ENCODE measurements around the gene SRSF2. TPM values are rescaled to one million over a fixed set of nuclear protein-coding genes. Genes with fewer than 3 reads are reported as not detected.
"Not testable (repeated sequence)": the region's sequence is repeated elsewhere in the genome, so short reads cannot be mapped to it uniquely, and the experiment has no call there.

SRSF2 gene
- total and polyA plus RNA-seq, 5 donors, result 79.0 to 113 (median 87.6) TPM

DNA sequence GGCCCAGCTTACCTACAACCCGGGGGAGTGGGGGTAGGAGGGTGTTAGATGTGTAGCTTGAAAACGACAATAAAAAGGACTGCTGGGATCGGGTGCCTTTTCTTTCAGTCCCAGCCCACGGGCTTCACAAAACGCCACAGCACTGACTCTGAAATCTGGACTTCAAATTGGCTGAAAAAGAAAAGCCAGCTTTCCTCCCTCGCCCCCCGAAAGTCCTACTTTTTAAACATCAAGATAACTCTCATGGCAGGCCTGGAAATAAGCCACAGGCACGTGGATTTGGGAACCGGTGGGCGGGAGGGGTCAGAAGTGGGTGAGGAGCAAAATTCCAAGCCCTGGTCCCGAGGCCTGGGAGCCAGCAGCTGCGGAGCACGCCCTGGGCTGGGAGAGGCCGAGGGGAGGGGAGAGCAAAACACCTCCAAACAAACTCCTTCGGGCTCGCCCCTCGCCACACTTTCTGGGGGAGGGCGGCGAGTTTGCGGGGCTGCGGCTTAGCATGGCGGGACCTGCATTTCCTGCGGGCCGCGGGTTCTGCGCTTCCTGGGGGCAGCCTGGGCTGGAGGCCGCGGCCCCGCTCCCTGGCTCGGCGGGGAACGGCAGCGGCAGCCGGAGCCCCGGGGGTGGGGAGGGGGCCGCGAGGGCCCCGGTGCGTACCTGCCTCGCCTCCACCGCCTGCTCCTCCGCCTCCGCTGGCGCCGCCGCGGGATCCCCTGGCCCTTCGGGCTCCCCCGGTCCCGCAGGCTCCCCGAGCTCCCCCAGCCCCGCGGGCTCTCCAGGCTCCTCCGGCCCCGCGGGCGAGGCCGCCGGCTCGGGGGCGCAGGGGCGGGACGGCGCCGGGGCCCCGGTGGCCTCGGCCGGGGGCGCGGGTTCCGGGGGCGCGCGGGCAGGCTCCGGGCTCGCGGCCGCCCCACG lies 26.9 kb downstream of the SRSF2 start:
- not testable (repeated sequence) for H3K9me3 ChIP-seq (ENCODE audit: control insufficient read depth, low read length); H3K27me3 ChIP-seq (ENCODE audit: control insufficient read depth, insufficient read depth)
- 3% methylated on average over 41 of the region's 79 CpGs for WGBS
- intact Hi-C loops (cut with DNase I), result loop anchor here in 1 of 4 donors (10.0 kb wide), 1 partner anchor 155 kb away; no protein-coding TSS in a partner anchor
- DNase-seq, result peak in 2 of 3 donors; percentile 72 to 77
- H3K4me1 ChIP-seq (ENCODE audit: control insufficient read depth, insufficient read depth, low read length), result peaks cover 20% of the 10 kb centered on the region
- H3K27ac ChIP-seq (ENCODE audit: low read length), result peak overlapping the region; percentile 79
- peak in 1 of 2 donors; percentile 18 for ATAC-seq
- peak overlapping the region; percentile 93 for H3K4me3 ChIP-seq (ENCODE audit: low read length)

DNA sequence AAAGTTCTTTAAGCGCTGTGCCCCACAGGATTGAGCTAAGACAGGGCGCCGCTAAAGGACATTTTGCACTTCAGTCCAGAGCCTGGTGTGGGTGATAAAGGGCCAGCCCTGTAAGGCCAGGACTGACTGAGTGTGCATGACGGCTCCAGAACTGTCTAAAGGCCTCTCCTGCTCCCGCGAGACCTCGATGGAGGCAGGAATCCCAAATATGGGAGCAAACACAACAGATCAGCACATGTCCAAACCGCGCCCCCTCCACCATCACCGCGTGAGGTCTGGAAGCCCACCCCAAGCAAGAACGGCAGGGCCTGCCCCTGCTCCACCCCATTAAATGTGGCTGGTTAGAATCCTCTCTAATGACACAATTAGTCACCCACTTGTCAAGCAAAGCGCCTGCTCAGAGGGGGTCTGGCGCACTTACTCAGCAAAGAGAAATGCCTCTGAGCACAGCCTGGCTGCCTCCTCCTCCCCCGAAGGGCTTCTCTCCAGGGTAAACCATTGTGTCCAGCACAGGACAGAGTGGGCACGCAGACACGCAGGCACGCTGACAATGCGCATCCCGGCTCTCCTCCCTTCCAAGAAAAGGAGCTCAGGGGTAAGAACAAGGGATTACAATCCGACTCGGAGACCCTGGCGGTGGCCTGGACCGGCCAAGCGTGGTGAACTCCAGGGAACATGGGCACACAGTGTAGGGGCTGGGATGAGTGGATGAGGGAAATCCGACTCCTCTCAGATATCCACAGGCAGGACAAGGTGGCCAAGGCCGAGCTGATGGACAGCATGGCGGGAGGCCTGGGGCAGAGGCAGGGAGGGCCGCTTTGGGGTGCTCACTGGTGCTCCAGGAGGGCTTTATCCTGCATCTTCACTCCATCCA lies 27.8 kb downstream of the SRSF2 start:
- H3K4me1 ChIP-seq (ENCODE audit: control insufficient read depth, insufficient read depth, low read length), result peaks cover 22% of the 10 kb centered on the region
- no peaks in the 10 kb centered on the region for H3K9me3 ChIP-seq (ENCODE audit: control insufficient read depth, low read length)
- intact Hi-C loops (cut with DNase I), result no loop called here
- H3K27me3 ChIP-seq (ENCODE audit: control insufficient read depth, insufficient read depth), result no peaks in the 10 kb centered on the region
- ATAC-seq (peak; percentile 84 to 88), DNase-seq (peak; percentile 94 to 96 (median 95))
- H3K4me3 ChIP-seq (ENCODE audit: low read length), result peak overlapping the region; percentile 93
- 20% methylated on average over 29 of the region's 29 CpGs for WGBS
- H3K27ac ChIP-seq (ENCODE audit: low read length), result peak overlapping the region; percentile 79

DNA sequence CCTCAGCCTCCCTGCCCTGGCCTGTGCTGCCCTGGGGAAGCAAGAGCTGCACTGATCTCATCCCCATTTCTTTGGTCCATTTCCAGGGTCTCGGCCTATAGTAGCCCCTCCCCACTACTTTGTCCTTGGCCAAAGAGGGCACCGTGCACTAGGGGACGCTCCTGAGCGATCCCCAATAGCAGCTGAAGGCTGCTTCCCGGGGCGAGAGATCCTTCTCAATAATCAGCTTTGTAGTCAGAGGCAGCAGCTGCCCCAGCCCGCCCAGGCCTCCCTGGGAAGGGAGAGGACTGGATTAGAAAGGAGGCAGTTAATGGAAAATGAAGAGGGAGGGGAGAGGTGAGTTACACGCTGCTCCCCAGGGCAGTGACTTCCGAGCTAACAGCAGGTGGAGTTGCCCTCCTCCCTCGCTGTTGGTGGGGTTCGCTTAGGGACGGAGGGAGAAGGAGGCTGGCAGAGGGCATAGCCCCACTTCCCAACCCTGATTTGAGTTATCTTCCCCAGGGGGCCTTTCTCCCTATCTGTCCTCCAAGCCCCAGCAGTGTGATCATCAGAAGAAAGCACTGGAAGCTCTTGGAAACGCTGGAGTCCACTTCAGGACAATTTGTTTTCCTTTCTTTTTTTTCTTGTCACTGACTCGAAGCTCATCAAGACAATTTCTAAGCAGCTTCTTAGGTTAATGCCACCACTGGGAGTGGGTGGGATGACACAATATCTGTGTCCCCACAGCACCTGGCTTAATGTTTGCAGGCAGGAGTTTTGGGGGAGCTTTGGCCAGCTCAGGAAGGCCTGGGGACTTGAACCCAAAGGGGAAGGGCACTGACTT lies 28.9 kb downstream of the SRSF2 start:
- H3K4me3 ChIP-seq (ENCODE audit: low read length), result peak overlapping the region; percentile 28
- H3K27me3 ChIP-seq (ENCODE audit: control insufficient read depth, insufficient read depth), result no peaks in the 10 kb centered on the region
- H3K27ac ChIP-seq (ENCODE audit: low read length), result peak overlapping the region; percentile 79
- intact Hi-C loops (cut with DNase I), result no loop called here
- DNase-seq (peak; percentile 54 to 83 (median 78)), ATAC-seq (peak; percentile 2 to 9)
- peaks cover 24% of the 10 kb centered on the region for H3K4me1 ChIP-seq (ENCODE audit: control insufficient read depth, insufficient read depth, low read length)
- WGBS, result 29% methylated on average over 14 of the region's 14 CpGs
- no peaks in the 10 kb centered on the region for H3K9me3 ChIP-seq (ENCODE audit: control insufficient read depth, low read length)

DNA sequence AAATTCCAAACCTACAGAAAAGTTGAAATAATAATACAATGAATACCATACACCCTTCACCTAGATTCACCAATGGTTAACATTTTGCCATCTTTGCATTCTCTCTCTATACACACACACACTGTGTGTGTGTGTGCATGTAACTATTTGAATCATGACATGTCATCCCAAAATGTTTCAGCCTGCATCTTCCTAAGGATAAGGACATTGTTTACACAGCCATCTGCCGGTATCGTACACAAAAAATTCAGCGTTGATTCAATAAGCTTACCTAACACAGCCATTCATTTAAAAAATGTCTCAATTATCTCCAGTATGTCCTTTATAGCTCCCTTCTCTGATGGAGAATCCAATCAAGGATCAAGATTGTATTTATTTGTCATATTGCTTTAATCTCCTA lies 30.3 kb downstream of the SRSF2 start:
- intact Hi-C loops (cut with DNase I), result no loop called here
- ATAC-seq (no peak), DNase-seq (no peak)
- Histone ChIP-seq H3K9me3 (ENCODE audit: control insufficient read depth, low read length) (no peaks in the 10 kb centered on the region), H3K4me1 (ENCODE audit: control insufficient read depth, insufficient read depth, low read length) (peaks cover 29% of the 10 kb centered on the region), H3K4me3 (ENCODE audit: low read length) (no peak overlapping the region), H3K27me3 (ENCODE audit: control insufficient read depth, insufficient read depth) (no peaks in the 10 kb centered on the region), H3K27ac (ENCODE audit: low read length) (no peak overlapping the region)
- WGBS, result 75% methylated on average over 3 of the region's 3 CpGs

DNA sequence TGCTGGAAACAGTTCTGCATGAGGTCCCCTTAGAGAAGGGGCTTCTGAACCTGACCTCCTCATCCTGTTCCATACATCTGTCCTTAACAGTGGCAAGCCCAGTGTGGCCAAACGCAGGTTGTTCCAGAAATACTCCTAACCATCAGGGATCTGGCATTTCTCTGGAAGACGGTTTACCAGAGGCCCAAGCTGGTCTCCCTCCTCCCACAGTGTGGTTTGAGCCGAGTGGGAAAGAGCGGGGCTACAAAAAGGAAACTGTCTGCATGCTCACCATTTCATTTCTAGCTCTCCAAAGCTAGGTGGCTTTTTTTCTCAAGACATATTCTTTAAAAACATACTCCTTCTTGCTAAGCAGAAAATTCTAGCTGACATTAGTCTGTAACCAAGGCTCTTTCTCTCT lies 32.3 kb downstream of the SRSF2 start:
- ATAC-seq (no peak), DNase-seq (no peak)
- H3K4me1 ChIP-seq (ENCODE audit: control insufficient read depth, insufficient read depth, low read length), result peaks cover 34% of the 10 kb centered on the region
- intact Hi-C loops (cut with DNase I), result no loop called here
- H3K27me3 ChIP-seq (ENCODE audit: control insufficient read depth, insufficient read depth), result no peaks in the 10 kb centered on the region
- H3K27ac ChIP-seq (ENCODE audit: low read length), result peak overlapping the region; percentile 79
- H3K4me3 ChIP-seq (ENCODE audit: low read length), result no peak overlapping the region
- no peaks in the 10 kb centered on the region for H3K9me3 ChIP-seq (ENCODE audit: control insufficient read depth, low read length)
- 35% methylated on average over 4 of the region's 4 CpGs for WGBS

DNA sequence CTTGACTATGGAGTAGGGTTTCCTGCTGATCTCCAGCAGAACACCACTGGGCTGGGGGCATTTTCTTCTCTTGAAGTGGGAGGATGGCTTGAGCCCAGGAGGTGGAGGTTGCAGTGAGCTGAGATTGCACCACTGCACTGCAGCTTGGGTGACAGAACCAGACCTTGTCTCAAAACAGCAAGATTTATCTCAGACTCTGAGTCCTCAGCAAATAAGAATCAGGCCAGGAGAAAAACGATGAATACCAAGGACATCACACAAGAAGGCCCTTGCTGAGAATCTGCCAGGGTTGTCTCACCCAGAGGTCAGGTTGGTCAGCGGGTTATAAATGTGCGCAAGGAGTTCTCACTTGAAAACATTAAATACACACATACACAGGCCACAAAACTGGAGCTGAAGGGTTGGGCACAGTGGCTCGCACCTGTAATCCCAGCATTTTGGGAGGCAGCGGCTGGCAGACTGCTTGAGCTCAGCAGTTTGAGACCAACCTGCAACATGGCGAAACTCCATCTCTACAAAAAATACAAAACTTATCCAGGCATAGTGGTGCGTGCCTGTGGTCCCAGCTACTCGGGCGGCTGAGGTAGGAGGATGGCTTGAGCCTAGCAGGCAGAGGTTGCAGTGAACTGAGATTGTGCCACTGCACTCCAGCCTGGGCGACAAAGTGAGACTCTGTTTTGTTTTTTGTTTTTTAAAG lies 34.0 kb downstream of the SRSF2 start:
- peak overlapping the region; percentile 87 for H3K27ac ChIP-seq (ENCODE audit: low read length)
- no peaks in the 10 kb centered on the region for H3K9me3 ChIP-seq (ENCODE audit: control insufficient read depth, low read length)
- 78% methylated on average over 10 of the region's 10 CpGs for WGBS
- DNase-seq, result peak in 1 of 3 donors; percentile 33
- peaks cover 40% of the 10 kb centered on the region for H3K4me1 ChIP-seq (ENCODE audit: control insufficient read depth, insufficient read depth, low read length)
- intact Hi-C loops (cut with DNase I), result no loop called here
- ATAC-seq, result no peak
- H3K4me3 ChIP-seq (ENCODE audit: low read length), result no peak overlapping the region
- no peaks in the 10 kb centered on the region for H3K27me3 ChIP-seq (ENCODE audit: control insufficient read depth, insufficient read depth)

DNA sequence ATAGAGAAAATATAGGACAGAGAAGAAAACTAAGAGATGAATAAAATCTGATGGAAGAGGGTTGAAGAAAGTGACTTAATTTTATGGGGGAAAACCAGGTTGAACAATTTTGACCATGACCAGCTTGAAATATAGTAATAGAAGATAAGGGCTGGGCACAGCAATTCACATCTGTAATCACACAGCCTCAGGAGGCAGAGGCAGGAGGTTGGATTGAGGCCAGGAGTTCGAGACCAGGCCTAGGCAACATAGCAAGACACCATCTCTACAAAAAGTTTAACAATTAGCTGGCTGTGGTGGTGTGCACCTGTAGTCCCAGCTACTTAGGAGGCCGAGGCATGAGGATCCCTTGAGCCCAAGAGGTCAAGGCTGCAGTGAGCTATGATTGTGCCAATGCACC lies 35.1 kb downstream of the SRSF2 start:
- Histone ChIP-seq H3K9me3 (ENCODE audit: control insufficient read depth, low read length) (no peaks in the 10 kb centered on the region), H3K27ac (ENCODE audit: low read length) (peak overlapping the region; percentile 82), H3K4me3 (ENCODE audit: low read length) (no peak overlapping the region), H3K27me3 (ENCODE audit: control insufficient read depth, insufficient read depth) (no peaks in the 10 kb centered on the region), H3K4me1 (ENCODE audit: control insufficient read depth, insufficient read depth, low read length) (peaks cover 41% of the 10 kb centered on the region)
- ATAC-seq (no peak), DNase-seq (no peak)
- 81% methylated on average over 2 of the region's 2 CpGs for WGBS
- intact Hi-C loops (cut with DNase I), result no loop called here

DNA sequence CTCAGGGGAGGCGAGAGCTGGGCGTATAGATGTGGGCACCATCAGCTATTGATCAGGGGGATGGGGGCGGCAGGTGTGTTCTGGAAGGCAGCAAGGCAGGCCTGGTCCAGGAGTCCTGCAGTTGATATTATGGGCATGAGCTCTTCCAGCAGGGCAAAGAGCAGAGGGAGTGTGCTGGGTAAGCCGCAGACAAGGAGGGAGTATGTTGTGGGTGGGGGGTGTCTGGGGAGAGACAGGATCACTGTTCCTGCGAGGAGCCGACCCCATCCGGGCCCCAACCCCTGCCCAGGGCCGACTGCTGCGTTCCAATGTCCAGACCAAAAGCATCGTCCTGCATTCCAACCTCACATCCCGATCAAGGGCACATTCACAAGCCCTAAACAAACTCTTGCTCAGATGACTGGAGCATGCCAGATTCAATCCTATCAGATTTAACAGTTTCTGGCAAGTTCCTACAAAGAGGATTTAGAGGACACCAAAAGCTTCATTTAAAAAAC lies 35.6 kb downstream of the SRSF2 start:
- H3K27ac ChIP-seq (ENCODE audit: low read length), result peak overlapping the region; percentile 99
- H3K4me3 ChIP-seq (ENCODE audit: low read length), result no peak overlapping the region
- ATAC-seq (peak in 1 of 2 donors; percentile 0), DNase-seq (no peak)
- H3K27me3 ChIP-seq (ENCODE audit: control insufficient read depth, insufficient read depth), result no peaks in the 10 kb centered on the region
- H3K4me1 ChIP-seq (ENCODE audit: control insufficient read depth, insufficient read depth, low read length), result peaks cover 46% of the 10 kb centered on the region
- 34% methylated on average over 11 of the region's 11 CpGs for WGBS
- intact Hi-C loops (cut with DNase I), result no loop called here
- H3K9me3 ChIP-seq (ENCODE audit: control insufficient read depth, low read length), result no peaks in the 10 kb centered on the region

DNA sequence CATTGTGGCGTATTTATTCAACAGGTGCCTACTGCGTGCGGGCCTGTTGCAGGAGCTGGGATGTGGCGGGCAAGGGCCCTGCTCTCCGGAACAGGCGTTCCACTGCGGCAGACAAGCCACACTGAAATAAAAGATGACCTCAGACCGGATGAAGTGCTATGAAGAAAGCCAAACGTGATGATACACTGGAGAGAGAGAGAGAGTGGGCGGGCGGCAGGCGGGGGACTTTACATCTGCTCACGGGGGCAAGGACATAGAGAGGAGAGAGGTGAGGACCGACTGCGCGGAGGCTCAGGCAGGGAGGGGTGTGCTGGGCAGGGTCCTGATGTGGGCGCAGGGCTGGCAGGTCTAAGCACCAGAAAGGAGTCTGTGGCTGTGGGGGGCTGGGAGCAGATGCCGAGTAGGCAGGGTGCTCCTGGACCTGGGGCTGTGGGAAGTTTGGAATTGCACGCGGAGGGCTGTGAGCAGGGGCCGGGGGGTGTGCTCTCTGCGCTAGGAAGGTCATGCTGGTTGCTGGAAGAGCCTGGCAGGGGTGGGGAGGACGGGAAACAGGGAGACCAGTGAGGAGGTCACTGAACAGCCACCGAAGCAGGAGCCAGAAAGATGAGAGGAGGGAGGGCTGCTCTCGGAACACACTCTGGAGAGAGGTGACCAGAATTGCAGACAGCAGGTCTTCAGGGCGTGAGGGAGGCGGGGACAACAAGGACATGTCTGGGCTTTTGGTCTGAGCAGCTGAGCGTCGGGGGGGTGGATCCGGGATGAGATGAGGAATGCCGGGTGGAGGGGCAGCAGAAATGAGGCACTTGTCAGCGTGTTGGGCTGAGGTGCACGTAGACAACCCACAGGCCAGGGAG lies 36.3 kb downstream of the SRSF2 start:
- intact Hi-C loops (cut with DNase I), result no loop called here
- peak; percentile 73 to 79 for ATAC-seq
- 15% methylated on average over 33 of the region's 33 CpGs for WGBS
- peak overlapping the region; percentile 25 for H3K4me3 ChIP-seq (ENCODE audit: low read length)
- peaks cover 44% of the 10 kb centered on the region for H3K4me1 ChIP-seq (ENCODE audit: control insufficient read depth, insufficient read depth, low read length)
- peak; percentile 68 to 87 (median 87) for DNase-seq
- no peaks in the 10 kb centered on the region for H3K9me3 ChIP-seq (ENCODE audit: control insufficient read depth, low read length)
- peak overlapping the region; percentile 99 for H3K27ac ChIP-seq (ENCODE audit: low read length)
- no peaks in the 10 kb centered on the region for H3K27me3 ChIP-seq (ENCODE audit: control insufficient read depth, insufficient read depth)

All from right cardiac atrium (tissue), 5 donors.